PFSK-1 (cell line): Measurements from ENCODE around the gene PPFIBP1.

Experiments
- FOXP2 ChIP-seq: optimal IDR thresholded peaks from 2 replicates; pipeline ENCODE3; 2011; ENCODE audit warnings: borderline replicate concordance, control low read depth, inconsistent platforms; ENCODE audit not compliant: insufficient read depth; ENCODE audit errors: extremely low read length, extremely low read depth
- POLR2AphosphoS5 ChIP-seq: IDR thresholded peaks from 2 replicates; pipeline ENCODE4 v1.6.1; 2012; ENCODE audit warnings: low read depth, mild to moderate bottlenecking, control low read depth, low read length, moderate library complexity
- SIN3A ChIP-seq: IDR thresholded peaks from 2 replicates; pipeline ENCODE4 v1.6.1; 2012; ENCODE audit warnings: mild to moderate bottlenecking, low read length, moderate library complexity, borderline replicate concordance; ENCODE audit not compliant: insufficient read depth
- TF ChIP-seq, protein P1 (sequence below), 2 experiments: IDR thresholded peaks; 2 replicates each; pipeline versions ENCODE4 v1.6.1 to v1.8.0; 2011 to 2012; ENCODE audit warnings: low read depth in 2 of 2, low read length in 2 of 2, control low read depth in 1 of 2, inconsistent platforms in 1 of 2, mild to moderate bottlenecking in 1 of 2, moderate library complexity in 1 of 2; ENCODE audit not compliant: insufficient read depth in 1 of 2

DNA sequence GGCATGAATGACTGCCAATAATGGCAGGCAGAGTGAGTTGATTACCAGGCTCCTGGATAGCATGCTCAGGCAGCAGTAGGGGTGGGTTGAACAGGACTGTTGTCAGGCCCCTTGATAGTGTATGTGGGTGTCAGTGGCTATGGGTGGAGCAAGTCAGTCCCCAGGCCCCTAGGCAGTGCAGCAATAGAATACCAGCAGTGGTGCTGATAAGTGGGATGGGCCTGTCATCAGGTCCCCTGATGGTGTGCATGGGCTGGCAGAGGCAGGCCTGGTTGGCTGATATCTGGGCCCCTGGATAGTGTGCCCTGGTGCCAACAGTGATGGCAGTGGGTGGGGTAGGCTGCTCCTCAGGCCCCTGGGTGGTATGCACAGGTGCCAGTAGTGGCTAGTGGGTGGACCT is 45.1 kb upstream of the PPFIBP1 start:
- TF ChIP-seq SIN3A = no peak
- TF ChIP-seq, protein P1, sequence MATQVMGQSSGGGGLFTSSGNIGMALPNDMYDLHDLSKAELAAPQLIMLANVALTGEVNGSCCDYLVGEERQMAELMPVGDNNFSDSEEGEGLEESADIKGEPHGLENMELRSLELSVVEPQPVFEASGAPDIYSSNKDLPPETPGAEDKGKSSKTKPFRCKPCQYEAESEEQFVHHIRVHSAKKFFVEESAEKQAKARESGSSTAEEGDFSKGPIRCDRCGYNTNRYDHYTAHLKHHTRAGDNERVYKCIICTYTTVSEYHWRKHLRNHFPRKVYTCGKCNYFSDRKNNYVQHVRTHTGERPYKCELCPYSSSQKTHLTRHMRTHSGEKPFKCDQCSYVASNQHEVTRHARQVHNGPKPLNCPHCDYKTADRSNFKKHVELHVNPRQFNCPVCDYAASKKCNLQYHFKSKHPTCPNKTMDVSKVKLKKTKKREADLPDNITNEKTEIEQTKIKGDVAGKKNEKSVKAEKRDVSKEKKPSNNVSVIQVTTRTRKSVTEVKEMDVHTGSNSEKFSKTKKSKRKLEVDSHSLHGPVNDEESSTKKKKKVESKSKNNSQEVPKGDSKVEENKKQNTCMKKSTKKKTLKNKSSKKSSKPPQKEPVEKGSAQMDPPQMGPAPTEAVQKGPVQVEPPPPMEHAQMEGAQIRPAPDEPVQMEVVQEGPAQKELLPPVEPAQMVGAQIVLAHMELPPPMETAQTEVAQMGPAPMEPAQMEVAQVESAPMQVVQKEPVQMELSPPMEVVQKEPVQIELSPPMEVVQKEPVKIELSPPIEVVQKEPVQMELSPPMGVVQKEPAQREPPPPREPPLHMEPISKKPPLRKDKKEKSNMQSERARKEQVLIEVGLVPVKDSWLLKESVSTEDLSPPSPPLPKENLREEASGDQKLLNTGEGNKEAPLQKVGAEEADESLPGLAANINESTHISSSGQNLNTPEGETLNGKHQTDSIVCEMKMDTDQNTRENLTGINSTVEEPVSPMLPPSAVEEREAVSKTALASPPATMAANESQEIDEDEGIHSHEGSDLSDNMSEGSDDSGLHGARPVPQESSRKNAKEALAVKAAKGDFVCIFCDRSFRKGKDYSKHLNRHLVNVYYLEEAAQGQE (IDR thresholded peaks at IDR 0.05; ENCODE audit: insufficient read depth in 1 of 2, low read depth in 2 of 2, low read length in 2 of 2) = no peak
- TF ChIP-seq POLR2AphosphoS5 = no peak
- no peak for TF ChIP-seq FOXP2
